Trophoblast cell (in vitro differentiated cells and primary cell): ENCODE measurements around the gene KCNJ6.

Source experiments
- DNase-seq, 2 donors: peaks; one replicate each; pipeline ENCODE4 v3.0.0-alpha.2; 2016
- H2AFZ ChIP-seq: 2 replicates; pipeline ENCODE4 v1.6.1; 2013; ENCODE audit warnings: low read length, moderate library complexity, mild to moderate bottlenecking; ENCODE audit not compliant: insufficient read depth, poor library complexity
- H2AK5ac ChIP-seq: 2 replicates; pipeline ENCODE4 v1.6.1; 2013; ENCODE audit warnings: mild to moderate bottlenecking, low read length
- H2BK120ac ChIP-seq: 2 replicates; pipeline ENCODE4 v1.6.1; 2013; ENCODE audit warnings: low read length, mild to moderate bottlenecking, moderate library complexity; ENCODE audit not compliant: insufficient read depth, poor library complexity
- H2BK12ac ChIP-seq: 2 replicates; pipeline ENCODE4 v1.6.1; 2013; ENCODE audit warnings: mild to moderate bottlenecking, low read length, moderate library complexity
- H2BK5ac ChIP-seq: 2 replicates; pipeline ENCODE4 v1.6.1; 2013; ENCODE audit warnings: low read length, low read depth, moderate library complexity, mild to moderate bottlenecking; ENCODE audit not compliant: poor library complexity
- H3K14ac ChIP-seq: 2 replicates; pipeline ENCODE4 v1.6.1; 2013; ENCODE audit warnings: mild to moderate bottlenecking, low read length
- H3K18ac ChIP-seq: 2 replicates; pipeline ENCODE4 v1.6.1; 2013; ENCODE audit warnings: mild to moderate bottlenecking, low read length
- H3K23ac ChIP-seq: 2 replicates; pipeline ENCODE4 v1.6.1; 2013; ENCODE audit warnings: low read length
- H3K27ac ChIP-seq: 2 replicates; pipeline ENCODE4 v1.5.1; 2013; ENCODE audit warnings: low read depth, mild to moderate bottlenecking, inconsistent platforms, low read length, moderate library complexity
- H3K27me3 ChIP-seq: 2 replicates; pipeline ENCODE4 v1.6.1; 2013; ENCODE audit warnings: inconsistent platforms, mild to moderate bottlenecking, low read length, moderate library complexity; ENCODE audit not compliant: insufficient read depth
- H3K36me3 ChIP-seq, 2 experiments: 1 replicate in 1 of 2; 2 replicates in 1 of 2; pipeline ENCODE4 v1.6.1; 2013; ENCODE audit warnings: low read length in 2 of 2, mild to moderate bottlenecking in 2 of 2, moderate library complexity in 1 of 2; ENCODE audit not compliant: insufficient read depth in 2 of 2, control insufficient read depth in 1 of 2
- H3K4ac ChIP-seq: 2 replicates; pipeline ENCODE4 v1.6.1; 2013; ENCODE audit warnings: low read depth, mild to moderate bottlenecking, low read length, moderate library complexity
- H3K4me1 ChIP-seq, 2 experiments: 1 replicate in 1 of 2; 2 replicates in 1 of 2; pipeline ENCODE4 v1.6.1; 2013; ENCODE audit warnings: low read length in 2 of 2, mild to moderate bottlenecking in 2 of 2, moderate library complexity in 1 of 2; ENCODE audit not compliant: insufficient read depth in 2 of 2, control insufficient read depth in 1 of 2
- H3K4me2 ChIP-seq: 2 replicates; pipeline ENCODE4 v1.6.1; 2013; ENCODE audit warnings: inconsistent platforms, mild to moderate bottlenecking, low read length, moderate library complexity
- H3K4me3 ChIP-seq: 2 replicates; pipeline ENCODE4 v1.5.1; 2013; ENCODE audit warnings: mild to moderate bottlenecking, low read depth, low read length, inconsistent platforms
- H3K79me1 ChIP-seq: one replicate; pipeline ENCODE4 v1.6.1; 2013; ENCODE audit warnings: low read length
- H3K79me2 ChIP-seq: 2 replicates; pipeline ENCODE4 v1.6.1; 2013; ENCODE audit warnings: low read length, mild to moderate bottlenecking; ENCODE audit not compliant: control insufficient read depth, insufficient read depth, poor library complexity
- H3K9ac ChIP-seq: 2 replicates; pipeline ENCODE4 v1.6.1; 2013; ENCODE audit warnings: mild to moderate bottlenecking, low read length
- H3K9me3 ChIP-seq: 2 replicates; pipeline ENCODE4 v1.6.1; 2013; ENCODE audit warnings: low read depth, mild to moderate bottlenecking, control low read depth, inconsistent platforms, low read length; ENCODE audit not compliant: insufficient read depth
- H4K12ac ChIP-seq: 2 replicates; pipeline ENCODE4 v1.6.1; 2013; ENCODE audit warnings: low read depth, mild to moderate bottlenecking, low read length, moderate library complexity
- H4K8ac ChIP-seq: 2 replicates; pipeline ENCODE4 v1.6.1; 2013; ENCODE audit warnings: low read depth, mild to moderate bottlenecking, low read length, moderate library complexity
- H4K91ac ChIP-seq: one replicate; pipeline ENCODE4 v1.6.1; 2013; ENCODE audit warnings: low read depth, mild to moderate bottlenecking, low read length, moderate library complexity
- WGBS: extraction: QIAGEN DNeasy Blood & Tissue Kit; methylation state at CpG from one replicate; pipeline ENCODE4 v1.1.7; 2013; ENCODE audit warnings: missing lambda C conversion rate; ENCODE audit not compliant: insufficient read length, insufficient coverage; ENCODE audit errors: extremely low coverage; 5-methylcytosine and 5-hydroxymethylcytosine counted together

The KCNJ6 gene

DNA sequence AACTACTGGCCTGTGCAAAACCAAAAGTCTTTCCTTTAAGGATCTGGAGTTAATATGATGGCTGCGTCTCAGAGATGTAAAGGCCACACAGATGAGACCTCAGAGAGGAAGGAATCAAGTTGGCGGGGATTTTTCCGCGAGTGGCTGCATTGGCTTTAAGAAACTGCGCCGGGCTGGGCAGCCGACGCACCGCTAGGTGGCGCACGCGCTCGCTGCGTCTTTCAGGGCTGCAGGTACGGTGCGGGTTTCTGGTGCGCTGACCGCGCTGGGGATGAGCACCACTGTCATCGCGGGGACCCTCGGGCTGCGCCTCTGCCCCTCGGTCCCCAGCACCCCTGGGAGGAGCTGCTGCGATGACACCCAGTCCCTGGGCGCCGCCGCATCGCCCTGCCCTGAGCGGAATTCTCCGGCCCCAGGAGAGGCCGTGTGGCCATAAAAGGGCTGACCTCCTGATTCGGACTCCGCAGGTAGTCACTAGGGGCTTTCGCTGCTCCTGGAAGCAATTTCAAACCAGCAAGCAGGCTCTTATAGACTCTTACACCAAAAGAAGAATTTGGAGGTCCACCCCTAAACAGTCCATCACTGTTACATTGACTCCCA lies 241.0 kb downstream of the KCNJ6 start:
- H2AFZ ChIP-seq = no peak overlapping the region
- H3K4me3 ChIP-seq = no peak overlapping the region
- H4K8ac ChIP-seq = no peak overlapping the region
- no peak overlapping the region for H3K18ac ChIP-seq
- no peak overlapping the region for H3K9ac ChIP-seq
- no peaks in the 10 kb centered on the region for H3K27me3 ChIP-seq
- H3K14ac ChIP-seq = no peak overlapping the region
- no peak overlapping the region for H2BK5ac ChIP-seq
- no peak overlapping the region for H4K91ac ChIP-seq
- H3K9me3 ChIP-seq = peaks cover 2% of the 10 kb centered on the region
- no peak overlapping the region for H4K12ac ChIP-seq
- H2AK5ac ChIP-seq = no peak overlapping the region
- H3K23ac ChIP-seq = no peak overlapping the region
- peaks cover 0 to 12% of the 10 kb centered on the region in 2 experiments for H3K4me1 ChIP-seq
- H3K27ac ChIP-seq = no peak overlapping the region
- H3K4me2 ChIP-seq = peak overlapping the region; percentile 49
- no peak overlapping the region for H2BK120ac ChIP-seq
- H3K4ac ChIP-seq = no peak overlapping the region
- no CpG with 5 or more reads among the region's 35 CpGs for WGBS
- H3K79me1 ChIP-seq = peaks cover 2% of the 10 kb centered on the region
- DNase-seq = peak; percentile 64 to 81
- H3K36me3 ChIP-seq = no peaks in the 10 kb centered on the region
- H2BK12ac ChIP-seq = no peak overlapping the region
- H3K79me2 ChIP-seq = no peaks in the 10 kb centered on the region

- Histone ChIP-seq H3K14ac (no peak overlapping the region), H3K27me3 (no peaks in the 10 kb centered on the region), H3K18ac (no peak overlapping the region), H3K9ac (no peak overlapping the region), H2BK5ac (no peak overlapping the region), H2BK12ac (no peak overlapping the region), H3K79me1 (peaks cover 2% of the 10 kb centered on the region), H3K4me2 (no peak overlapping the region), H3K4ac (no peak overlapping the region), H3K36me3 (no peaks in the 10 kb centered on the region), H3K27ac (no peak overlapping the region), H2AK5ac (no peak overlapping the region), H2AFZ (no peak overlapping the region), H3K23ac (no peak overlapping the region), H2BK120ac (no peak overlapping the region), H4K12ac (no peak overlapping the region), H4K91ac (no peak overlapping the region), H4K8ac (no peak overlapping the region), H3K9me3 (peaks cover 2% of the 10 kb centered on the region), H3K4me3 (no peak overlapping the region), H3K4me1 (peaks cover 0 to 12% of the 10 kb centered on the region in 2 experiments), H3K79me2 (no peaks in the 10 kb centered on the region)
- peak; percentile 35 to 55 for DNase-seq
- no CpG with 5 or more reads among the region's 9 CpGs for WGBS
Measured at GRCh38 chr21:37673801-37674575, 242.3 kb downstream of the KCNJ6 start.

- Histone ChIP-seq H3K9ac (no peak overlapping the region), H3K4ac (no peak overlapping the region), H4K12ac (no peak overlapping the region), H3K4me3 (no peak overlapping the region), H4K8ac (no peak overlapping the region), H2BK5ac (no peak overlapping the region), H3K9me3 (peaks cover 7% of the 10 kb centered on the region), H2BK120ac (no peak overlapping the region), H4K91ac (no peak overlapping the region), H2AK5ac (no peak overlapping the region), H2AFZ (no peak overlapping the region), H3K23ac (peak overlapping the region; percentile 16), H3K36me3 (no peaks in the 10 kb centered on the region), H2BK12ac (no peak overlapping the region), H3K18ac (no peak overlapping the region), H3K79me1 (peaks cover 2% of the 10 kb centered on the region), H3K27me3 (no peaks in the 10 kb centered on the region), H3K79me2 (no peaks in the 10 kb centered on the region), H3K4me2 (no peak overlapping the region), H3K27ac (no peak overlapping the region), H3K14ac (no peak overlapping the region), H3K4me1 (peaks cover 0 to 12% of the 10 kb centered on the region in 2 experiments)
- DNase-seq = no peak
- no CpG with 5 or more reads among the region's 5 CpGs for WGBS
Measured at GRCh38 chr21:37671381-37671780, 244.9 kb downstream of the KCNJ6 start.

GRCh38 chr21:37670883-37671282 lies 245.4 kb downstream of the KCNJ6 start:
- Histone ChIP-seq H3K36me3 (no peaks in the 10 kb centered on the region), H3K27ac (no peak overlapping the region), H3K18ac (no peak overlapping the region), H3K9ac (no peak overlapping the region), H3K4me1 (peaks cover 0 to 12% of the 10 kb centered on the region in 2 experiments), H2BK12ac (no peak overlapping the region), H2AFZ (no peak overlapping the region), H3K79me2 (no peaks in the 10 kb centered on the region), H2AK5ac (no peak overlapping the region), H2BK5ac (no peak overlapping the region), H3K4me3 (no peak overlapping the region), H3K27me3 (no peaks in the 10 kb centered on the region), H4K91ac (no peak overlapping the region), H3K9me3 (peaks cover 10% of the 10 kb centered on the region), H3K4ac (no peak overlapping the region), H3K14ac (no peak overlapping the region), H3K79me1 (peaks cover 2% of the 10 kb centered on the region), H3K23ac (no peak overlapping the region), H3K4me2 (no peak overlapping the region), H4K8ac (no peak overlapping the region), H2BK120ac (no peak overlapping the region), H4K12ac (no peak overlapping the region)
- no CpG with 5 or more reads among the region's 2 CpGs for WGBS
- DNase-seq = peak; percentile 16 to 63
